Gastrocnemius medialis (tissue), 4 donors: ENCODE results near the gene OR6C3. TPM values are rescaled to one million over a fixed set of nuclear protein-coding genes. Genes with fewer than 3 reads are reported as not detected.

Experiments used
- ATAC-seq, 2 donors: fragments of 150-250 bp; one replicate each; pipeline ENCODE4 v1.9.1; 2016
- DNase-seq, 2 donors: peaks; one replicate each; pipeline ENCODE4 v3.0.0-alpha.2; 2019
- H3K27ac ChIP-seq, 4 donors: fragments of 200-600 bp; sonication (generic); 1 replicate in 1 of 4; 2 replicates in 3 of 4; pipeline ENCODE4 v1.5.1; 2016 to 2018; ENCODE audit warnings: mild to moderate bottlenecking in 2 of 4, moderate library complexity in 1 of 4
- H3K27me3 ChIP-seq, 3 donors: fragments of 200-600 bp; sonication (generic) in 2 of 3; 1 replicate in 1 of 3; 2 replicates in 2 of 3; pipeline versions ENCODE4 v1.5.1 to v1.6.0; 2016 to 2019; ENCODE audit warnings: mild to moderate bottlenecking in 1 of 3, moderate library complexity in 1 of 3
- H3K36me3 ChIP-seq, 2 donors: fragments of 200-600 bp; sonication (generic) in 1 of 2; one replicate each; pipeline ENCODE4 v1.5.1; 2017 to 2018
- H3K4me1 ChIP-seq, 2 donors: fragments of 200-600 bp; sonication (generic) in 1 of 2; one replicate each; pipeline ENCODE4 v1.5.1; 2016 to 2017; ENCODE audit warnings: mild to moderate bottlenecking in 2 of 2
- H3K4me3 ChIP-seq, 4 donors: fragments of 200-600 bp; sonication (generic) in 3 of 4; 1 replicate in 1 of 4; 2 replicates in 3 of 4; pipeline ENCODE4 v1.5.1; 2016 to 2019; ENCODE audit warnings: mild to moderate bottlenecking in 2 of 4
- H3K9me3 ChIP-seq, 3 donors: fragments of 200-600 bp; sonication (generic) in 2 of 3; 1 replicate in 1 of 3; 2 replicates in 2 of 3; pipeline ENCODE4 v1.5.1; 2016 to 2019
- CTCF ChIP-seq, 5 experiments: fragments of 450-650 bp in 3 of 5; fragments of 200-600 bp in 2 of 5; sonication (generic) in 2 of 5; IDR thresholded peaks in 4 of 5; conservative IDR thresholded peaks in 1 of 5; 1 replicate in 4 of 5; 2 replicates in 1 of 5; pipeline ENCODE4 v1.5.1; 2016 to 2019; ENCODE audit warnings: antibody characterized with exemption in 5 of 5, mild to moderate bottlenecking in 3 of 5, moderate library complexity in 3 of 5
- POLR2A ChIP-seq, 2 donors: fragments of 450-650 bp; IDR thresholded peaks; one replicate each; pipeline ENCODE4 v1.6.1; 2017; ENCODE audit warnings: antibody characterized with exemption in 2 of 2, mild to moderate bottlenecking in 2 of 2, moderate library complexity in 2 of 2
- in situ Hi-C, 4 donors: fragments of 200-750 bp; cut with MboI; loops; one replicate each; pipeline versions ENCODE4 v1.15.0 to v1.8.0; 2017; ENCODE audit warnings: low sequenced_read_pairs in 4 of 4
- intact Hi-C: fragments of 100-400 bp; cut with DNase I; formaldehyde crosslinking; loops from one replicate; pipeline ENCODE4 v1.15.1; 2023; ENCODE audit warnings: low total_unique reads
- total RNA-seq, 4 donors: library from RNA; depleted of rRNA; stranded (reverse); fragments of >200 nt; gene quantifications; one replicate each; pipeline versions ENCODE4 v1.1.0 to v1.2.3, GENCODE V29; 2016

OR6C3 gene
- total RNA-seq, 4 donors from 2014 or later = not detected

GRCh38 chr12:55365086-55365485 is 34.5 kb downstream of the OR6C3 start:
- intact Hi-C loops = no loop called here
- no peaks in the 10 kb centered on the region for H3K9me3 ChIP-seq
- H3K36me3 ChIP-seq = no peaks in the 10 kb centered on the region
- ATAC-seq (no peak), DNase-seq (no peak)
- no peaks in the 10 kb centered on the region for H3K4me1 ChIP-seq
- TF ChIP-seq CTCF (IDR thresholded peaks at IDR 0.05 in 4 of 5, conservative IDR thresholded peaks at IDR 0.05 in 1 of 5) = no peak
- no peak for TF ChIP-seq POLR2A (IDR thresholded peaks at IDR 0.05)
- in situ Hi-C loops = no loop called here
- no peaks in the 10 kb centered on the region for H3K27me3 ChIP-seq
- no peak overlapping the region for H3K4me3 ChIP-seq
- no peak overlapping the region for H3K27ac ChIP-seq

GRCh38 chr12:55372521-55372920 is 42.0 kb downstream of the OR6C3 start:
- TF ChIP-seq CTCF (IDR thresholded peaks at IDR 0.05 in 4 of 5, conservative IDR thresholded peaks at IDR 0.05 in 1 of 5) (no peak), POLR2A (IDR thresholded peaks at IDR 0.05) (no peak)
- in situ Hi-C loops (no loop called here), intact Hi-C loops (no loop called here)
- Histone ChIP-seq H3K27me3 (no peaks in the 10 kb centered on the region), H3K36me3 (no peaks in the 10 kb centered on the region), H3K9me3 (no peaks in the 10 kb centered on the region), H3K4me1 (no peaks in the 10 kb centered on the region), H3K27ac (no peak overlapping the region), H3K4me3 (no peak overlapping the region)
- no peak for ATAC-seq
- DNase-seq = no peak

Other genes with a start within 250 kb of the OR6C3 start
- not detected for gene OR9K2, start 204.3 kb upstream of the OR6C3 start, total RNA-seq
- gene OR10A7, start 109.7 kb upstream of the OR6C3 start, total RNA-seq = not detected
- gene OR6C74, start 86.1 kb upstream of the OR6C3 start, total RNA-seq = not detected
- not detected for gene OR6C6, start 34.2 kb upstream of the OR6C3 start, total RNA-seq
- not detected for gene OR6C1, start 16.4 kb upstream of the OR6C3 start, total RNA-seq
- gene OR6C75, start 32.2 kb downstream of the OR6C3 start, total RNA-seq = not detected
- not detected for gene OR6C65, start 69.8 kb downstream of the OR6C3 start, total RNA-seq
- not detected for gene OR6C76, start 95.5 kb downstream of the OR6C3 start, total RNA-seq
- gene OR6C2, start 113.3 kb downstream of the OR6C3 start, total RNA-seq = not detected
- not detected for gene OR6C70, start 139.4 kb downstream of the OR6C3 start, total RNA-seq
- gene OR6C68, start 161.6 kb downstream of the OR6C3 start, total RNA-seq = not detected
- gene OR6C4, start 218.9 kb downstream of the OR6C3 start, total RNA-seq = not detected
- not detected for gene OR2AP1, start 241.7 kb downstream of the OR6C3 start, total RNA-seq